Lung (tissue), 12 donors: ENCODE data around the gene SAMD8. TPM values are rescaled to one million over a fixed set of nuclear protein-coding genes. Genes with fewer than 3 reads are reported as not detected.

Source experiments
- ATAC-seq: fragments of 200-7000 bp; cut with Tn5 transposase; one replicate; pipeline ENCODE4 v1.9.1; 2020; ENCODE audit warnings: moderate number of reproducible peaks; ENCODE audit not compliant: insufficient read depth, low FRiP score
- DNase-seq, 3 donors: peaks; one replicate each; pipeline ENCODE4 v3.0.0-alpha.2; 2013 to 2017
- H3K27ac ChIP-seq, 2 donors: one replicate each; pipeline ENCODE4 v1.5.1; 2013; ENCODE audit warnings: mild to moderate bottlenecking in 2 of 2, moderate library complexity in 2 of 2, control low read depth in 1 of 2, inconsistent platforms in 1 of 2, low read depth in 1 of 2, low read length in 1 of 2
- H3K27me3 ChIP-seq, 3 donors: one replicate each; pipeline ENCODE4 v1.5.1; 2013; ENCODE audit warnings: low read length in 2 of 3; ENCODE audit not compliant: control insufficient read depth in 3 of 3, insufficient read depth in 3 of 3
- H3K36me3 ChIP-seq, 4 donors: one replicate each; pipeline ENCODE4 v1.5.1; 2013; ENCODE audit warnings: low read length in 4 of 4, mild to moderate bottlenecking in 1 of 4, moderate library complexity in 1 of 4; ENCODE audit not compliant: control insufficient read depth in 4 of 4, insufficient read depth in 4 of 4
- H3K4me1 ChIP-seq, 5 donors: one replicate each; pipeline ENCODE4 v1.5.1; 2013; ENCODE audit warnings: low read length in 5 of 5, mild to moderate bottlenecking in 2 of 5, moderate library complexity in 1 of 5; ENCODE audit not compliant: control insufficient read depth in 5 of 5, insufficient read depth in 5 of 5
- H3K4me3 ChIP-seq: one replicate; pipeline ENCODE4 v1.5.1; 2013; ENCODE audit warnings: mild to moderate bottlenecking, control low read depth, moderate library complexity
- H3K9ac ChIP-seq, 2 donors: one replicate each; pipeline ENCODE4 v1.5.1; 2013; ENCODE audit warnings: low read length in 2 of 2, control low read depth in 1 of 2; ENCODE audit not compliant: insufficient read depth in 1 of 2
- H3K9me3 ChIP-seq, 4 donors: one replicate each; pipeline ENCODE4 v1.5.1; 2013; ENCODE audit warnings: low read length in 3 of 4, mild to moderate bottlenecking in 1 of 4, moderate library complexity in 1 of 4; ENCODE audit not compliant: control insufficient read depth in 4 of 4, insufficient read depth in 3 of 4
- WGBS, 2 donors: extraction: QIAGEN DNeasy Blood & Tissue Kit; methylation state at CpG; one replicate each; pipeline ENCODE4 v1.1.7; 2013; 5-methylcytosine and 5-hydroxymethylcytosine counted together
- polyA plus RNA-seq, 2 donors: library from polyadenylated mRNA; stranded (reverse); fragments of 200-250 nt; gene quantifications; one replicate each; pipeline ENCODE4 v1.2.1, GENCODE V29; 2013
- total RNA-seq, 2 donors: library from RNA; depleted of rRNA in 1 of 2; stranded (reverse); fragments of >200 nt in 1 of 2; gene quantifications; one replicate each; pipeline ENCODE4 v1.2.1, GENCODE V29; 2014 to 2021
- TF ChIP-seq, protein P1 (sequence below): IDR thresholded peaks from 2 replicates; pipeline ENCODE4 v1.5.1; 2012; ENCODE audit warnings: mild to moderate bottlenecking; ENCODE audit errors: control extremely low read depth, extremely low read depth
- donor health status: control.
- donor health status: control.
- donor health status: Bipolar disorder and iron deficiency.
- donor health status: healthy.
- donor health status: DM: yes; HTN: yes; CAD: no.

SAMD8 gene
- total and polyA plus RNA-seq, 4 donors: 5.5 to 29.0 (median 11.3) TPM

DNA sequence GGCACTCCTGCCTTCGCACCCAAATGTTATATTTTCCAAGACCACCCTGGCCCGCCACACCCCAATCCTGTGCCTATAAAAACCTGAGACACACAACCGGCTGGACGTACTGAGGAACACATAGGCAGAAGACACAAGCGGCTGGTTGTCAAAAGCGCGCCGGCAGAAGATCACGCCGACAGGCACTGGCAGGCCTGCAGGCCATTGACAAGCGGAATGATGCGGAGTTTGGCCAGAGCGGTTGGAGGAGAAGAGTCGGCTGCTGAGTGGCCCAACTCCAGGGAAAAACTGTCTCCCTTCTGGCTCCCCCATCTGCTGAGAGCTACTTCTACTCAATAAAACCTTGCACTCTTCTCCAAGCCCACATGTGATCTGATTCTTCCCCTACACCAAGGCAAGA, 39.7 kb upstream of the SAMD8 start:
- Histone ChIP-seq H3K9ac (no peak overlapping the region), H3K27ac (no peak overlapping the region), H3K27me3 (no peaks in the 10 kb centered on the region), H3K9me3 (no peaks in the 10 kb centered on the region), H3K4me3 (no peak overlapping the region), H3K36me3 (no peaks in the 10 kb centered on the region), H3K4me1 (peaks cover 0 to 12% (median 4%) of the 10 kb centered on the region in 5 donors)
- DNase-seq (no peak), ATAC-seq (no peak)
- 94 to 97% methylated on average over 14 of the region's 14 CpGs for WGBS, 2 donors
- TF ChIP-seq, protein P1, sequence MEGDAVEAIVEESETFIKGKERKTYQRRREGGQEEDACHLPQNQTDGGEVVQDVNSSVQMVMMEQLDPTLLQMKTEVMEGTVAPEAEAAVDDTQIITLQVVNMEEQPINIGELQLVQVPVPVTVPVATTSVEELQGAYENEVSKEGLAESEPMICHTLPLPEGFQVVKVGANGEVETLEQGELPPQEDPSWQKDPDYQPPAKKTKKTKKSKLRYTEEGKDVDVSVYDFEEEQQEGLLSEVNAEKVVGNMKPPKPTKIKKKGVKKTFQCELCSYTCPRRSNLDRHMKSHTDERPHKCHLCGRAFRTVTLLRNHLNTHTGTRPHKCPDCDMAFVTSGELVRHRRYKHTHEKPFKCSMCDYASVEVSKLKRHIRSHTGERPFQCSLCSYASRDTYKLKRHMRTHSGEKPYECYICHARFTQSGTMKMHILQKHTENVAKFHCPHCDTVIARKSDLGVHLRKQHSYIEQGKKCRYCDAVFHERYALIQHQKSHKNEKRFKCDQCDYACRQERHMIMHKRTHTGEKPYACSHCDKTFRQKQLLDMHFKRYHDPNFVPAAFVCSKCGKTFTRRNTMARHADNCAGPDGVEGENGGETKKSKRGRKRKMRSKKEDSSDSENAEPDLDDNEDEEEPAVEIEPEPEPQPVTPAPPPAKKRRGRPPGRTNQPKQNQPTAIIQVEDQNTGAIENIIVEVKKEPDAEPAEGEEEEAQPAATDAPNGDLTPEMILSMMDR: no peak

DNA sequence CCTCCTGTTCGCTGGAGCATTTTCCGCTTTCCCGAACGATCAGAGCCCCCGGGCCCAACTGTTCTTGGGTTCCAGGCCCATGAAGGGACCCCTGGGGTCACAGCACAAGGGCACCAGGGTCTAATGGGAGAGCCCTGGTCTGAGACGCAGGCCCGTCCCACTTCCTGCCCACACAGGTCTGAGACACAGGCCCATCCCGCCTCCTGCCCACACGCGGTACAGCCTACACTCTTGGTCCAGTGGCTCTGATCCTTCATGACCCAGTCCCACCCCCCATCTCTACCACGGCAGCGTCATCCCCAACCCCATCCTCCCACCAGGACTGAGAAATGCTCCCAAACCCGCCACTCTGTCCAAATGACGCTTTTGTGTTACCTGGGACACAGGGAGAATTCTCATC, 38.7 kb upstream of the SAMD8 start:
- Histone ChIP-seq H3K27me3 (no peaks in the 10 kb centered on the region), H3K4me1 (peaks cover 0 to 12% (median 4%) of the 10 kb centered on the region in 5 donors), H3K36me3 (no peaks in the 10 kb centered on the region), H3K4me3 (no peak overlapping the region), H3K27ac (no peak overlapping the region), H3K9me3 (no peaks in the 10 kb centered on the region), H3K9ac (no peak overlapping the region)
- TF ChIP-seq, protein P1: no peak
- DNase-seq (no peak), ATAC-seq (no peak)
- WGBS, 2 donors: 84 to 90% methylated on average over 13 to 14 of the region's 14 CpGs

DNA sequence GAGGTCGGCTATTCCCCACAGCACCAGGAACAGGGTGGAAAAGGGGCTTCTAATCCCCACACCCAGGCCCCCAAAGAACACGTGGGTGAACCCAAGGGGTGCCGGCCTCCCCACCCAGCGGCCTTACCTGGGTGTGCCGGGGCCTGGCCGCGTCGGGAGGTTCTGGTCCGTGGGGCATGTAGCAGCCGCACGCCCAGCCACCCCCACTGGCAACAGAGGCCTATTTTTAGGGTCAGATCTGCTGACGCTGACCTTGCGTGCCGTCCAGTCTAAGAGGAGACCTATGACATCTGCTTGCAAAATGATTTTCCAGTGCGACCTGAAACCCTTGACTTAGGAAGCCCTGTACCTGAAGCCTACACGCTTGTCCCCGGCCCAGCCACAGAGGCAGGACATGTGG, 38.0 kb upstream of the SAMD8 start:
- H3K9me3 ChIP-seq: no peaks in the 10 kb centered on the region
- H3K4me3 ChIP-seq: no peak overlapping the region
- DNase-seq: no peak
- H3K27me3 ChIP-seq: no peaks in the 10 kb centered on the region
- no peak overlapping the region for H3K27ac ChIP-seq
- H3K36me3 ChIP-seq: no peaks in the 10 kb centered on the region
- 96 to 99% methylated on average over 17 of the region's 17 CpGs for WGBS, 2 donors
- TF ChIP-seq, protein P1: no peak
- peaks cover 0 to 12% (median 4%) of the 10 kb centered on the region in 5 donors for H3K4me1 ChIP-seq
- no peak for ATAC-seq
- H3K9ac ChIP-seq: no peak overlapping the region
